Measurements from ENCODE around the gene FAHD2A.
"Not testable (repeated sequence)": the region's sequence is repeated elsewhere in the genome, so short reads cannot be mapped to it uniquely, and the experiment has no call there.

DNA sequence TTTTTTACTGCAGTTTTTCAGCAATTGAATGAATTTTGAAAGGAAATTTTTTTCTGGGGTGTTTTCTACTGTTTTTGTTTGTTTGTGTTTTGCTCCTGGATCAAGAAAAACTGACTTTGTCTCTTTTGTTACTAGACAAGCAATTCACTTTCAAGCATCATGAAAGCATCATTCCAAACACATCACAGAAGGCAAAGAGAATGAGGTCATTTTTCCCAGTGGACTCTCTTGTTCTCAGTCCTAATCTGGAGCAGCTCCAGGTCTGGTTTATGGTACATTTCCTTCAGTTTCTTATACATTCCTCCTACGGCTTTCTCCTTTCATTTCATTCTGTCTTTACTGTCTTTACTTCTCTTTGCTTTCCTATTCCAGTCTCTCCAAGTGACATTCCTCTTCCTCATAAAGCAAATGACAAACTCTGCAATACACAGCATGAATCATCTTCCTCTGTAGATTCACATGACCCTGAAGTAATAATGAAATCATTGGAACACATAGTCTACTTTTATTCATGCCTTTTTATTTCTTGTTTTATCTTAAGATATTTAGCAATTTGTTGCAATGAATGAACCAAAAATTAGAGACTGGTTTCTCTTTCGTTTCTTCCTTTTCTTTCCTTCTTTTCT lies 40.1 kb downstream of the FAHD2A start:
- TF ChIP-seq, protein P1, sequence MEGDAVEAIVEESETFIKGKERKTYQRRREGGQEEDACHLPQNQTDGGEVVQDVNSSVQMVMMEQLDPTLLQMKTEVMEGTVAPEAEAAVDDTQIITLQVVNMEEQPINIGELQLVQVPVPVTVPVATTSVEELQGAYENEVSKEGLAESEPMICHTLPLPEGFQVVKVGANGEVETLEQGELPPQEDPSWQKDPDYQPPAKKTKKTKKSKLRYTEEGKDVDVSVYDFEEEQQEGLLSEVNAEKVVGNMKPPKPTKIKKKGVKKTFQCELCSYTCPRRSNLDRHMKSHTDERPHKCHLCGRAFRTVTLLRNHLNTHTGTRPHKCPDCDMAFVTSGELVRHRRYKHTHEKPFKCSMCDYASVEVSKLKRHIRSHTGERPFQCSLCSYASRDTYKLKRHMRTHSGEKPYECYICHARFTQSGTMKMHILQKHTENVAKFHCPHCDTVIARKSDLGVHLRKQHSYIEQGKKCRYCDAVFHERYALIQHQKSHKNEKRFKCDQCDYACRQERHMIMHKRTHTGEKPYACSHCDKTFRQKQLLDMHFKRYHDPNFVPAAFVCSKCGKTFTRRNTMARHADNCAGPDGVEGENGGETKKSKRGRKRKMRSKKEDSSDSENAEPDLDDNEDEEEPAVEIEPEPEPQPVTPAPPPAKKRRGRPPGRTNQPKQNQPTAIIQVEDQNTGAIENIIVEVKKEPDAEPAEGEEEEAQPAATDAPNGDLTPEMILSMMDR (conservative IDR thresholded peaks at IDR 0.05; ENCODE audit: low read length), result not testable (repeated sequence)
- TF ChIP-seq EZH2phosphoT487 (IDR thresholded peaks at IDR 0.05; ENCODE audit: borderline replicate concordance), result not testable (repeated sequence)

All from Loucy (cell line).